ENCODE measurements around the gene UBE2E2.
A peak's percentile ranks its signal among the peaks of the same experiment; 100 is the strongest.
"Not testable (repeated sequence)": the region's sequence is repeated elsewhere in the genome, so short reads cannot be mapped to it uniquely, and the experiment has no call there.

The UBE2E2 gene

DNA sequence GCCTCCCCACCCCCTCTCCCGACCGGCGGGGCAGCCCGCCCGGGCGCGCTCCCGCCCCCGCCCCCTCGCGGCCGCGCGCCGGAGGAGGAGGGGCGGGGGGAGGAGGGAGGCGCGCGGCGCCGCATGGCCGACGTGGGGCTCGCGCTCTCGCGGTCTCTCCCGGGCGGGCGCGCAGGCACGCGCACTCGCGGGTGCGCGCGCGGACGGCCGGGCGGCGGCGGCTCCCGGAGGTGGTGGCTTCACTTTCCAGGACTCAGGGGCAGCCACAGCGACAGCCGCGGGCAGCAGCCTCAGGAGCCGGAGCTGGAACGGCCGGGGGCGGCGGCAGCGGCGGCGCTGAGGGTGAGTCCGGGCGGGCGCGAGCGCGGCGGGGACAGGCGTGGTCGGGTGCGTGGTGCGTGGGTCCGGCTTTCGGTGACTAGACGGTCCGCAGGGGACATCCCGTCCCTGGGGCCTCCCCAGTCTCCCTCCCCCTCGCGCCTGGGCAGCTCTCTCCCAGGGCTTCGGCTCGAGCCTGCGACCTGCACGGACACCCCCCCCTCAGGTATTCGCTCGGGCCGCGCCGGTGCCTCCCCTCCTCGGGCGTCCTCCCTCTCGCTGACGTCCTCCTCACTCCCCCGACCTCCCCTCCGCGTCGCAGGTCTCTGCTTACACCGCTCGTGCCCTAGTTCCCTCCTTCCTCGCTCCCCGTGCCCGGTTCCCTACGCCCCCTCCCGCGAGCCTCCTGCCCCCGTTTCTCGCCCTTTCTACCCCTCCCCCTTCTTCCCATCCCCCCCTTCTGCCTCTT, at the start of gene UBE2E2:
Gene UBE2E2, plus strand, starts transcription at position 407 of the 787 bp plus-strand sequence.
- DNase-seq (ENCODE audit: low read depth, low spot score): no peak

DNA sequence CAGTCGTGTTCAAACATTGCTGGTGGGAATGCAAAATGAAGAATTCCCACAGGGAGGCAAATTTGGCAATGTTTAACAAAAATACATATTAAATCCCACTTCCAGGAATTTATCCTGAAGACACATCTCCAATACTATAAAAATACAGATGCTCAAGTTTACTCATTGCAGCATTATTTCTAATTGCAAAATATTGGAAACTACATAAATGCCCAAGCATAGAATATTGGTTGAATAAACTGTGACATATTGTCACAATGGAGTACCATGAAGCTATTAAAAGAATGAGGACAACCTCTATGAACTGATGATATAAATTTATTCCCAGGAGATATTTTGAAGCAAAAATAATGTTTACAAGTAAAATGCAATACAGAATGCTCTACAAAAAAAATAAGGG, 49.7 kb upstream of the UBE2E2 start:
- DNase-seq (ENCODE audit: low read depth, low spot score): no peak

DNA sequence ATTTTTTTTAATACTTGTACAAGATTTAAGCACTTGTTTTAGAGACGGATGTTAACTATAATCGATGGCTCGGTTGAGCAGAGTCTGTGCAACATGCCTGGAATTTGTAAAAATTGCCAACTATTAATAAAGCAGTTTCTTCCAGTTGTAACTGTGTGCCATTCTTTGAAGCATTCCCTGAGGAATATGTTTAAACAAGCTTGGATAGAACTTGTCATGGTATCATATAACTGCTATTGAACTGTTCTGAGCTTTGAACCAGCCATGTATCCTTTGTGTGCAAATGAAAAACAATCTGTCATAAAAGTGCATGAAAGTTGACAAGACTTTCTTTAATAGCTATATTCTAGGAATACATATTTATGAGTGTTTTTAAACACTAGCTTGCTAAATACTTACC, 45.8 kb upstream of the UBE2E2 start:
- no peak for DNase-seq (ENCODE audit: low read depth, low spot score)

DNA sequence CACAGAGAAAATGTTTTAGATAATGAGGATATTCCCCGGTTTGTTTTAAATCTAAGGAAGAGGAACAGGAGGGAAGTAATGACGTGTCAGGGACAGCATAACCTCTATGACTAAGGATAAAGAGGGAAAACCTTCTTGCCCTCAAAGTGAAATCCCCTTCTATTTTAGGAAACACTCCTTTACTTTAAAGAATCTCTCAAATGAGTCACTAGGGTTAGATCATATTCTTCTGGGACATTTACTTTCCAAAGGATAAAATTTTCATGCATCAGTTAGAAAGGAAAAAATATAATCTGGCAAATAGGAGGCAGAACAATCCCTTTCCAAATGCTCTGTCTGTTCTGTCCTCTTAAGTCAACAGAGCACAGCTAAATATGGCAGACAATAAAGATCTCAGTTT, 43.2 kb upstream of the UBE2E2 start:
- peak; percentile 24 for DNase-seq (ENCODE audit: low read depth, low spot score)

DNA sequence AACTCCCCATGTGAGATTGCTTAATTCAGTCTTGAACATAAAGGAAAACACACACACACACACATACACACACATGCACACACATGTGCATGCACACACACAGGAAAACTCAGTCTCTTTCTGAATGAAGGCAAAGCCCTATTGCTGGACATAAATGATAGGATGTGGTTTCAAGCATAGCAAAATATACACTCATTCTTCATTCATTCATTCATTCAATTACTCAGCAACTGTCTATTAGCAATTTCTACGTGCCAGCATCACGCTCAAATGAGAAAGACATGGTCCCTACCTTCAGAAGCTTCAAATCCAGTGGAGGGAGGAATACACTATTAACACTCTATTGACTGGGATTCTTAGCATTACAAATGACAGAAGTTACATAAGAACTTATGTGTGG, 41.8 kb upstream of the UBE2E2 start:
- DNase-seq (ENCODE audit: low read depth, low spot score): no peak

DNA sequence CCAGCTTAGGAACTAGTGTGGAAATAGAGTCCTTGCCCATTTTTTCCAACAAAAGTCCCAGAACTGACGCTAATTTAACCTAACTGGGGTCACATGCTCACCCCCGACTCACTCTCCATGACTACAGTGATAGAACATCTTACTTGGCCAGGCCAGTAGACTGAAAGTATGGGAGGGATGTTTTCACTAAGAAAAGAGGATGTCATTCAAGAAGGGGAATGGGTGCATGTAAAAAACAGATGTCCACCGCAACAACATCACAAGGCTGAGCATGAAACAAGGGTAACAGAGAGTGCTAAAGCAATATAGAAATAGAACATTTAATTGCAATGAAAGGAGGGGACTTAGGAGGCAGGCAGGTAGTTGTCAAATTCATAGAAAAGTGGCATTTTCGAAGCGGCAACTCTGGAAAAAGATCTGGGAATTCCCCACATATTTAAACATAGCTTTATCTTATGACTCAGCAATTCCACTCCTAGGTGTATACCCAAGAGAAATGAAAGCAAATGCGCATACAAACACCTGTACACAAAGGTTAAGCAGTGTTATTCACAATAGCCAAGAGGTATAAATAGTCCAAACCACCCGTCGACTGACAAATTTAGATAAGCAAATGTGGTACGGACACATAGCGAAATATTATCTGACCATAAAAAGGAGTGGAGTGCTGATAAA, 41.1 kb upstream of the UBE2E2 start:
- DNase-seq (ENCODE audit: low read depth, low spot score): no peak

DNA sequence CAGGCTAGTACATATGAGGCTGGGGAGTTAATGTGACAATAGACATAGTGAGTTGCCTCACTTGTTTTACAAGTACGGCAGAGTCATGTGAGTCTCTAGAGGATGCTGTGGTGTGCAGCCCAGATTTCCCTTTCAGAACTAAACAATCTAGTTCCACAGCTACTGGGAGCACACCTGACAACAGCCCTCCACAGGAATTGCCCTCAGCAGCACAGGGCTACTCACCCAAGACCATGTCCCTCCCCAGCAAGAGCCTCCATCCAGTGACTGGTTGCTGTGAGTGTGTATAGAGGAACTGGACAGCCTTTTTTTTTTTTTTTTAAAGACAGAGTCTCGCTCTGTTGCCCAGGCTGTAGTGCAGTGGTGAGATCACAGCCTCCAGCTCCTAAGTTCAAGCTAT, 40.2 kb upstream of the UBE2E2 start:
- no peak for DNase-seq (ENCODE audit: low read depth, low spot score)

DNA sequence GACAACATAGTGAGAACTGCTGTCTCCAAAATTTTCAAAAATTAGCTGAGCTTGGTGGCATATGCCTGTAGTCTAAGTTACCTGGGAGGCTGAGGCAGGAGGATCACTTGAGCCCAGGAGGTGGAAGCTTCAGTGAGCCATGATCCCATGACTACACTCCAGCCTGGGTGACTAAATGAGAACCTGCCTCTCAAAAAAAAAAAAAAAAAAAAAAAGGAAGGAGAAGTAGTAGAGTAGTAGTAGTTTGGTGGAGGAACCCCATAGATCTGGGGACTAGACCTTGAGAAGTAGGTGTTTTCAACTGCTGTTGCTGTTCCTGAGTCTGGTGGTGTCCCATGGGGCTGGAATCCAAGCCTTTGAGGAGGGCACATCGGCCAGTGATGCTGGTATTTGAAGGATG, 38.4 kb upstream of the UBE2E2 start:
- DNase-seq (ENCODE audit: low read depth, low spot score): no peak

DNA sequence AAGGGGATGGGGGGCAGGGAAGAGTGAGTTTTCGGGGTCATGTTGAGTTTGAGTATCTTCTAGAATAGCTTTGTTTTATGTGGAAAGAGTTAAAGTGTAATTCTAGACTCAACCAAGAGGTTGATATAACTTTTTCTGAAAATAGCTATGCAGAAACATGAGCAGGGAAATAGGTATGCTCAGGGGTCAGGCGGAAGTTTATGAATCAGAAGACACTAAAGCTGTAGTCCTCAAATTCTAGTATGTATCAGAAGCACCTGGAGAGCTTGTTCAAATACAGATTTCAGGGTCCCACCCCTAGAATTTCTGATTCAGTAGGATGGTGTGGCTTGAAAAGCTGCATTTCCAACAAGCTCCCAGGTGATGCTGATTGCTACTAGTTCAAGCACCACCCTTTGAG, 37.6 kb upstream of the UBE2E2 start:
- DNase-seq (ENCODE audit: low read depth, low spot score): no peak

DNA sequence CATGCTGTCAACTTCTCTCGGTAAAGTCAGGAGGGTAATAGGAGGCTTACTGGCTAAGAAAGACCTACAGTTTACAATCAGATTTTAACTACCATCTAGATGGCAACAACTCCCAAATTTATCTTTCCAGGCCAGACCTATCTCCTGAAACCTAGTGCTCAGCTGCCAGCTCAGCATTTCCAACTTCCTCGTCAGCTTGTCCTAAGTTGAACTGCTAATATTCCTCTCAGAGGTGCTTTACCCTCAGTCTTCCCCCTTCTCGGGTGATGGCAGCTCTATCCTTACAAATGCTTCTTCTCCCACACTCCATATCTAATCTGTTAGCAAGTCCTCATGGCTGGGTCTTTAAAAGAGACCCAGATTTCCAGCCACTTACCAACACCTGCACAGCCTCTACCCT, 36.9 kb upstream of the UBE2E2 start:
- no peak for DNase-seq (ENCODE audit: low read depth, low spot score)

DNA sequence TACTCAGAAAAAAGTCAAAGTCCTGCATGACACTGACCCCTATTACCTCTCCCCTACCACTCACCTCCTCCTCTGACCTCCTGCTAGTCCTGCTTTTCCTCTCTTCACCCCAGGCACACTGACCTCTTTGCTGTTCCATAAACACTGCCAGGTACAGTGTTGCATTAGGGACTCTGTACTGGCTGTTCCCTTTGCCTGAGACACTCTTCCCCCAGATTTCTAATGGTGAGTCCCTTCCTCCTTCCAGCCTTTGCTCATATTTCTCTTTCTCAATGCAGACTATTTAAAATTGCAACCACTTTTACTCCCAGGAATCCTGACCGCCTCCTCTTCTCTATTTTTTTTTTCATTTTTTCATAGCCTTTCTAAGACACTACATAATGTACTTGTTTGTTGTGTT, 36.3 kb upstream of the UBE2E2 start:
- DNase-seq (ENCODE audit: low read depth, low spot score): no peak

DNA sequence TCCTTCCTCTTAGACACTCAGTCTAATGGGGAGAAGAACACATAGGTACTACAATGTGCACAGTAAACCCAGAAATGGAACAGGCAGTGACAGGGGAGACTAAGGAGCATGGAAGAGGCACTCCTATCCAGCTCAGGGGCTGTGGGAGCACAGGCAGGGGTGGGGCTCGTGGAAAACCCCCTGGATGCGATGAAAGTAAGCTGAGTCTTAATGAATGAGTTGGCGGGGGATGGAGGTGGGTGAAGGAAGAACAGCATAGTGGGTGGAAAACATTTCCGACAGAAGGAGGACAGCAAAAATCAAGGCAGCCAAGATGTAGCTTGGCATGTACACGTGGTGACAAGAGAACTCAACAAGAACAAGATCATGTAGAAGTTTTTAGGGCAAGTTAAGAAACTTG, 33.6 kb upstream of the UBE2E2 start:
- DNase-seq (ENCODE audit: low read depth, low spot score): no peak

DNA sequence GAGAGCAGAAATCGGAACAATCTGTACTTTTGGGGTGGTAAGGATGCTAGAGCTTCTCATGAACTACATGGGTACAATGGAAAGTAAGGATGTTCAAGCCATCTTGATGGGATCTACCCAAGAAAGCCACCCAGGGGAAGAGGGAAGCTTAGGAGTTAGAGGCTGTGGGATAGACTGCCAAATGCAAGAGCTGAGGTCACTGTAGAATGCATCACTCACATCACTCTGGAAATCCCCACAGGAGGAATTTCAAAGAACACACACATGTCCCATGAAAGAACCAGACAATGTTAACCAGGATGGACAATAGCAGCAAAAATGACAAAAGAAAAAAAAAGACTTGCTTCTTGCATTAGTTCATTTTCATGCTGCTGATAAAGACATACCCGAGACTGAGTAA, 32.8 kb upstream of the UBE2E2 start:
- DNase-seq (ENCODE audit: low read depth, low spot score): no peak

DNA sequence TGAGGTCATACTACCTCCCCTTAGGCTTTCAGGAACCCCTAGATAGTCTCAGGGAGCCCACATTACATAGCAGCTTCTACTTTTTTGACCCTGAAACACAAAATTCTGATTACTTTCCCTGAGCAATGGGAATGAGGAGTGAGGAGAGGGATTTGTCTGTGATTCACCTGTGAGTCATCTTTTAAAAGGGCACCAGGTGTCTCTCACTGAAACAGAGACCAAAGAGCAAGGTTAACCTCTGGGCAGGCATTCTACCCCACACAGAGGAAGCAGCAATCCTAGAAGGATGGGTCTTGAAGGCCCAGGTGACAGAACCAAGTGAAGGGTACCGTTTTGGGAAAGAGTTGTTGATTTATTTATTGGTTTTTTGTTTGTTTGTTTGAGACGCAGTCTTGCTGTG, 31.1 kb upstream of the UBE2E2 start:
- no peak for DNase-seq (ENCODE audit: low read depth, low spot score)

DNA sequence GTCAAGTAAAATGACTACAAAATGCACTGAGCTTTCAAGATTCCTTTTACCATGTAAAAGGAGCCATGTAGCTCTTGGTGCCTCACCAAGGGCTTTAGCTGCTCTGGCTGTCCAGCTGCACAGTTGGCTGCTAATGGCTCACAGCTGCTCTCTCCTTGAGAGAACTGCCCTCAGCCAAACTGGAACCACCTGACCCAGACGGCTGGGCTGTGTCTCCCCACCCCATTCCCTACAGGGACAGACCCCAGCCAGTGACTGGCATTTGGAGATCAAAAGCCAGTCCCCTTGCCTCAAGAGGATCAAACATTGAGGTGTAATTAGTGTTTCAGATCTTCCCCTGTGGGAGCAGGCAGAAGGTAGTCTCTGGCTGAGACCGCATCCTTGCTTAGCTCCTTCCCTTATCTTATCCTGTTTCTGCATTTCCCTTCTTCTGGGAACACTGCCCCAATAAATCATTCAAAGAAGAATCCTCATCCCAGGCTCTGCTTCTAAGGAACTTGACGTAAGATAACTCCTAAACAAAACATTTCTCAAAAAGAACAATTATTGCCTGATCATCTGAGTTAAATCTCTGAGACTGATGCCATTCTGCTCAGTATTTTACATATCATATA, 28.6 kb upstream of the UBE2E2 start:
- DNase-seq (ENCODE audit: low read depth, low spot score): no peak

DNA sequence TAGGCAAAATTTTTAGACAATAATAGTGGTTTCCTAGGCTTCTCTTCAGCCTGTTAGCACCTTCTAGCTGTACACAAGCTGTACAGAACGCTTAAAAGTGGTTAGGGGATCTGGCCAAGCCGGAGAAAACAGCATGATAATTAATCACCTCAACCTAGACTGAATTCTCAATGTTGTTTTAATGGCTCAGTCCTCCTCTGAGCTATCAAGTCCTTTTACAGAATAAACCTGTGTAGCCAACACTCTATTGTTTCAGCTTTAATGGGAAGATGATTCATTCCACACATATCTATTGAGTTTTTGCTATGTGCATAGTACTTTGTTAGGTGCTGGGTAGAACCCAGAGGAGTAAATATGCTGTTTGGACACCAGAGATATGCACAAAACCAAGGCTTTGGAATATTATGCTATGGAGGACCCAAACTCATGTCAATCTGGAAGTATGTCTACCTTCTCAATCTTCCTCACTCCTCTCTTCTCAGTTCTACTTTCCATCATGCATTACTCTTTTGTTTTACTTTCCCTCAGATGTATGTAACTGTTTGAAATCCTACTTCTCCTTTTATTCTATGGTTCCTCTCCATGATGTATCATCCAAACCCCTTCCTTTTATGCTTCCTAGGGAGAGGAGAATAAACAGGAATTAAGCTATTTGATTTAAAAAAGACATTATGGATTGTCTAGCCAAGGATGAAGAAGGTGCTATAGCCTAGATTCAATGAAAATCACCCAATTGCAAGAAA, 27.6 kb upstream of the UBE2E2 start:
- DNase-seq (ENCODE audit: low read depth, low spot score): no peak

DNA sequence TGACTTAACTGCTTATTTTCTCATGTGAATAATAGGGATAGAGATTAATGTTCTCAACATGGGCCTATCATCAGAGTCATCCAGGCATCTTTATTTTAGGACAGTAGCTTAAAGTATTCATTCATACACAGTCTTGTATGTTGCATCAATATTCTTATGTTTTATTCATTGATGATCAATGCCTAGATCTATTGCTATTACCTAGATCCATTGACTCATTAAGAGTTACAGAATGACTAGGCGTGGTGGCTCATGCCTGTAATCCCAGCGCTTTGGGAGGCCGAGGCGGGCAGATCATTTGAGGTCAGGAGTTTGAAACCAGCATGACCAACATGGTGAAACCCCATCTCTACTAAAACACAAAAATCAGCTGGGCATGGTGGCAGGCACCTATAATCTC, 26.3 kb upstream of the UBE2E2 start:
- DNase-seq (ENCODE audit: low read depth, low spot score): not testable (repeated sequence)

DNA sequence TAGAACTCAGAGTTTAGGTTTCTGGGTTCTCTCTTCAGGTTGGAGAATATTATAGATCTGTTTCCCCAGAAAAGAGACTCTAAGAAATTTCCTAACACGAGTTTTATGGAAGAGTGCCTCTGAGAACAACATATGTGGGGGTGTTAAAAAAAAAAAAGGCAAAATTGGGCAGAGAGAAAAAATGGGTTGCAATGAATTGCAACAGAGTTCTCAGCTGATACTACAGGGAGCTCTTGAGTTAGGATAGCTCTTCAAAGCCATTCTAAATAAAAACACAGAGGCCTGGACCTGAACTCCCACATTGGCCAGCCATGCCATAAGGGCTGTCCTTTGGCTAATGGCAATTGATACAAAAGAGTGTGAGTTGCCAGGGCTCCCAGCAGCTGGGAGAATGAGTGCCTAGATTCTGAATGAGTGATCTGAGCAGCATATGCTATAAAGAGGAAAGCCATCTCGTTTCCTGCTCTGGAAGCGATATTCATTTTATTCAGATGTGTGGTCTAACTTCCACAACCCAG, 20.1 kb upstream of the UBE2E2 start:
- no peak for DNase-seq (ENCODE audit: low read depth, low spot score)

DNA sequence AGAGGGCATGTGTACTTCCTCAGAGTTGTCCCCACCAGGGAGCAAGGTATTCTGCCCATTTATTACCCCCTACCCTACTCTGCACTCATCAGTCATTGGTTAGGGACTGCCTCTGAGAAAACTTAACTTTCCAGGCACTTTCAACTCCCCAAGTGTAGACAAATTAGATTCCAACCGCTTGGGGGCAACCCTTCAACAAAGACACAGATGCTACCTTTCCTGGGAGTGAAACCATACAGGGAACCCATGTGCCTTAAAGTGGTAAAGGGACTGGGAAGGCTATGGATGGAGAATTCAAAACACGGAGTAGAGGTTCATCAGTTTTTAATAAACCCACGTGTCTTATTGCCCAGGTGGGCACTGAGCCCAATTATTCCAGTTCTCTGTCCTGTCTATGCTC, 19.4 kb upstream of the UBE2E2 start:
- DNase-seq (ENCODE audit: low read depth, low spot score): no peak

DNA sequence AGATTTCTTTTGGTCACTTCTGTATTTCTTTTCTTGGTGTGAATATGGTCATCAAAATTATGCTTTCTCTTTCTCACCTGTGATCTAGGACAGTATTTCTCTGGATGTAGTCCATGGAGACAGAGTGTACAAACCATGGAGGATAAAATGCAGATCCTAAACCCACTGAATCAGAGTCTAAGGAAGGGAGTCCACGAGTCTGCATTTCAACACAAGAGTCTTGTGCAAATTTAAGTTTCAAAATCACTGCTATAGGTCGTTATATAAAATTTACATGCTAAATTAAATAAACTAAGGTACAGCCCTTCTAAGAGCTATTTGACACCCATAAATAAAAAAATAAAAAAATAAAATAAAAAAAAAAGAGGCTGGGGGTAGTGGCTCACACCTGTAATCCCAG, 17.3 kb upstream of the UBE2E2 start:
- no peak for DNase-seq (ENCODE audit: low read depth, low spot score)

DNA sequence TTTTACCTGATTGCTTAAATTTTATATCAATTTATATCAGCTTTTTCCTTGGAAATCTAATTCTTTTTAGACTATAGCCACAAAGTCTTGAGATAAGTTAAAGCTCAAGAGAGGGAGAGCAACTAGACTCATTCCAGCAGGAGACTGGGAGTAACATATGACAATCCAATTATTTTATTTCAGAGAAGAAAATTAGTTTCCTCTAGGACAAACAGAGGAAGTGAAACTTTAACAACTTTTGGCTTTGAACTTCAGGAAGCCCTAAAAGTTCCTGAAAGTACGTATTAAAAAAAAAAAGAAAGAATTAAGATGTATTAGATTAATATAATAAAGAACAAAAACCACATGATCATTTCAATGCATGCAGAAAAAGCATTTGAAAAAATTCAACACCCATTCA, 13.9 kb upstream of the UBE2E2 start:
- DNase-seq (ENCODE audit: low read depth, low spot score): no peak

DNA sequence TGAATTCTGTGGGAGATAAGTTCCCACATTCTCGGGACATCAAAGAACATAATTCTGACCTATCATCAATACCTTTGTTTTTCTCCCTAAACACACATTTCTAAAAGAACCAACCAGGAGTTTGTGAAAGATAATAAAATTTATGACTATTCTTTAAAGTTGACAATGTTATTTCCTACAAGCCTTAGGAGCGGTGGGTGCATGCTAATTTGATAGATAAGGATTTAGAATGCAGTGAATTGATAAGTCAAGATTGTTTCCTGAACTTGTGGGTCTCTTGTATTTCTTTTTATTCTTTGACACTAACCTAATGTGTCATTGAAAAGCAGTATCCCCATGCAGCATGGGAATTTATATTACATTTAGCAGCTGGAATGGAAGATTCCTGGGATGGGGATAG, 10.3 kb upstream of the UBE2E2 start:
- no peak for DNase-seq (ENCODE audit: low read depth, low spot score)

All from brain pericyte (primary cell).